Stimulated activated naive CD4-positive, alpha-beta T cell (primary cell): Measurements from ENCODE around the gene PANX2.

Source experiments
- DNase-seq, 6 experiments: peaks; one replicate each; lab custom pipeline; 2025; lab: John Stamatoyannopoulos, UW

Gene PANX2

DNA sequence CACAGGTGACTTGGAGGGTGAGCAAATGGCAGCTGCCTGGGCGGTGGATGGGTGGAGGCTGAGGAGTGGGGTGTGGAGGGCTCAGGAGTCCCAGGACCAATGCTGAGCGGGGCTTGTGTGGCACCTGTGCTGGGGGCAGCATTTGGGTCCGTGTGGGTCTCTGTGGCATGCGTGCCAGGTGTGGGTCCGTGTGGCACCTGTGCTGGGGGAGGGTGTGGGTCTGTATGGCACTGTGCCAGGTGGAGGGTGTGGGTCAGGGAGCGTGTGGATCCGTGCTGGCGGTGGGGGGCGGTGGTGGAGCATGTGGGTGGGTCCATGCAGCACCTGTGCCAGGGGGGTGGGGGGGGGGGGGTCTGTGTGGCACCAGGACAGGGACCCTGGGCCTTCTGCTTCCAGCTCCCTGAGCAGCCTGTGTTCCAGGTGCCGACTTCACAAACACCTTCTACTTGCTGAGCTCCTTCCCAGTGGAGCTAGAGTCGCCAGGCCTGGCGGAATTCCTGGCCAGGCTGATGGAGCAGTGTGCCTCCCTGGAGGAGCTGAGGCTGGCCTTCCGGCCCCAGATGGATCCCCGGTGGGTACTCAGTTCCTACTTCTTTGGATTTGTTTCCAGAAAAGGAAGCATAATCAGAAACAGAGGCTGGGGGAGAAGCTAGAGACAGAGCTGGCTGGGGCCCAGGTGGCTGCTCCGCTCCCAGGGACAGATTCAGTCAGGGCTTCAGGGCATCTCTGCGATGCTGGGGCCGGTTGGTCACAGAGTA lies 44.9 kb downstream of the PANX2 start:
- no peak for DNase-seq

GRCh38 chr22:50216055-50216683 lies 45.6 kb downstream of the PANX2 start:
- no peak for DNase-seq

DNA sequence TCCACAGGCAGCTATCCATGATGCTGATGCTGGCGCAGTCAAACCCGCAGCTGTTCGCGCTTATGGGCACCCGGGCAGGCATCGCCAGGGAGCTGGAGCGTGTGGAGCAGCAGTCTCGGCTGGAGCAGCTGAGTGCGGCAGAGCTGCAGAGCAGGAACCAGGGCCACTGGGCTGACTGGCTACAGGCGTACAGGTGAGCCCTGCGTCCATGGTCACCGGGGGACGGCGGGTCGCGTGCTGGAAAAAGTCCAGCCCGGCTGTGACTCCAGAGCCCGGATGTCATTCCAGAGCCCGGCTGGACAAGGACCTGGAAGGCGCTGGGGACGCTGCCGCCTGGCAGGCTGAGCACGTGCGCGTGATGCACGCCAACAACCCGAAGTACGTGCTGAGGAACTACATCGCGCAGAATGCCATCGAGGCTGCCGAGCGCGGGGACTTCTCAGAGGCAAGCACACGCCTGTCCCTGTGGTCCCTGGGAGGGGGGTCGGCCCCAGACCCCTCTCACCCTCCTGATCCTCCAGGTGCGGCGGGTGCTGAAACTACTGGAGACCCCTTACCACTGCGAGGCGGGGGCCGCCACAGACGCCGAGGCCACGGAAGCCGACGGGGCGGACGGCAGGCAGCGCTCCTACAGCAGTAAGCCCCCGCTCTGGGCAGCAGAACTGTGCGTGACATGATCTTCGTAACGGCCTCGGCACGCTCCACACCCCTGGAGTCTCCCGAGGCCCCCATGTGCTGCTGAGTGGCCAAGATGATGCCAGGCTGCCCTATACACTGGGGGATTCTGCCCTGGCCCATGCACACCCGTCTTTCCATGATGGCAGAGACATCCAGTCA lies 46.4 kb downstream of the PANX2 start:
- DNase-seq = no peak

DNA sequence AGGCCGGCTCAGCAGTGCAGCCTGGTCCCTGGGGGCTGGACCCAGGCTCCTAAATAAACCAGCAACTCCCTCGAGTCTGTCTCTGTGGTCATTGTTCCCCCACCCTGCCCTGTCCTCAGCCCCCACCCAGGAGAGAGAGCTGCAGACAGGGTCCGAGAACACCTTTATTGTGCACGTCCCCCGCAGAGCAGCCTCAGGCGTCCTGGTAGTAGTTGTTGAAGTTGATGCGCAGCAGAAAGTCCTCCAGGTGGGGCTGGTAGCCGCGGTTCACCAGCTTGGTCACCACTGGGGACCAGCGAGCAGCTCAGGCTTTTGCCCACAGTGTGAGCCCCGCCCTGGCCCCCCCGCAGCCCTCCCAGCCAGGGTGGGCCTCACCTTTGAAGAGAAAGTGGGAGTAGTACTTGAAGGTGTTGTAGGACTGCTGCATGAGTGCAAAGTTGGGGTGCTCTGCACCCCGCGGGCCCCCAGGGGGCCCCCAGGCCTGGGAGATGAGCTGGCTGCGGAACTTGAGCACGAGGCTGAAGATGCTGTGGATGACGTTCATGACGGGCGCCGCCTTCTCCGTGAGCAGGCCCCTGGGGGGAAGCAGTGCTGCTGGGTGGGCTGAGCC lies 47.1 kb downstream of the PANX2 start:
- no peak for DNase-seq

GRCh38 chr22:50218153-50218995 lies 47.8 kb downstream of the PANX2 start:
- no peak for DNase-seq

GRCh38 chr22:50218996-50219727 lies 48.6 kb downstream of the PANX2 start:
- no peak for DNase-seq

DNA sequence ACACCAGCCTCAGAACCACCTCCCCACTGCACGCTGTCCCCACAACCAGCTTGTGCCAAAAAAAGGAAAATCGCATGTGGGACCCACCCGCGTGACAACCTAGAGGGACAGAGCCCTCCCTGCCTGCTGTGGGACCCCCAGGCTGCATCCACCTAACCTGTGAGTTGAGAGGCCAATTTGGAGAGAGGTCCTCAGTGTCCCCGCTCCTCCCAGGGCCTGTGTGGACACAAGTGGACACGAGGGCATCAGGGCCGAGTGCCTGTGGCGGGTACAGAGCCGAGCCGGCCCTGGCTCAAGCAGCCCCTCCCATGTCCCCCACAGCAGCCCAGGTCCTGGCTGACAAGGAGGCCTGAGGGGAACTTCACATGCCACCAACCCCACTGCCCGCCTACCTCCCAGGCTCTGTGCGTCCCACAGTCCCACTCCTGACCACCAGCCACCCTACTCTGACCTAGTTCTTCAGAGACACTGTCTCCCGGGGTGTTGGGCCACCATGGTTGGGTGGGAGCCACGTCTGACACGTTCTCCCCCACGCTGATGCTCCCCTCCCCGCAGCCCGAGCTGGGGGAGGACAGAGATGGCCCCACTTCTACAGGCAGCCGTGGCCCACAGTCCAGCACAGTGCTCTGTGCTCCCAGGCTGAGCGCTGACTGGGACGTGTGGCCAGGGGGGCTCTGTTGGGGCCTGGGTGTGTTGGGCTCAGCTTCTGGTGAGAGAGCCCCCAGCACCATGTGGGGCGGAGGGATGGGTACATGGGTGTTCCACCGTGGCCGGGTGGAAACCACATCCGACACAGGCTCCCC lies 49.5 kb downstream of the PANX2 start:
- DNase-seq = no peak

DNA sequence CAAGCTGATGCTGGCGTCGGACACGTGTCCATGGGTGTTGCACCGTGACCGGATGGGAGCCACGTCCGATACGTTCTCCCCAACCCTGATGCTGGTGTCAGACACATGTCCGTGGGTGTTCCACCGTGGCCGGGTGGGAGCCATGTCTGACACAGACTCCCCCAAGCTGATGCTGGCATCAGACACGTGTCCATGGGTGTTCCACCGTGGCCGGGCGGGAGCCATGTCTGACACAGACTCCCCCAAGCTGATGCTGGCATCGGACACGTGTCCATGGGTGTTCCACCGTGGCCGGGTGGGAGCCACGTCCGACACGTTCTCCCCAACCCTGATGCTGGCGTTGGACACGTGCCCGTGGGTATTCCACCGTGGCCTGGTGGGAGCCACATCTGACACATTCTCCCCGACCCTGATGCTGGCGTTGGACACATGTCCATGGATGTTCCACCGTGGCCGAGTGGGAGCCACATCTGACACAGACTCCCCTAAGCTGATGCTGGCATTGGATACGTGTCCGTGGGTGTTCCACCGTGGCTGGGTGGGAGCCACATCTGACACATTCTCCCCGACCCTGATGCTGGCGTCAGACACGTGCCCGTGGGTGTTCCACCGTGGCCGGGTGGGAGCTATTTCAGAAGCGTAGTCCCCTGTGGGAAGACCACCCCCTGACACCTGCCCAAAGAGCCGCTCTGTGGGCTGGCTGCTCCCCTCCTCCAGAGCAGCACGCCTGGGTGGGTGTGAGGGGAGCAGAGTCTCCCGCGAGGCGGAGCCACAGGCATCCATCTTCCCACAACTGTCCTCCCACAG lies 50.3 kb downstream of the PANX2 start:
- DNase-seq = no peak

GRCh38 chr22:50221410-50222300 lies 51.1 kb downstream of the PANX2 start:
- no peak for DNase-seq

DNA sequence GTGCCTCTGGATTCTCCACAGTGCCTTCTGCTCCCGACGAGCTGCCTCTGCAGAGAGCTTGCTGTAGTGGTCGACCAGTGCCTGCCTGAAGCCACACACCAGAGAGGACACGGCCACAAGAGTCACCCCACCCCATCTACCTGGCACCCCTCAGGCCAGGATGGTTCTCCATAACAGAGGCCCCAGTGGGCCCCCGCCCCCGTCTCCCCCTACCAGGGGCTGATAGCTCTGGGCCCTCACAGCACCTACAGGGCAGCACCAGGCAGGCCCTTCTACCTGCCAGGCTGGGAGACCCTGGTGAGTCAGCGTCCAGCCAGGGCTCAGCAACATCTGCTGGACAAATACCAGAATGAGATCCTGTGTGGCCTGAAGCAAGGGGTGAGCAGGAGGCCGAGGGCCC lies 52.0 kb downstream of the PANX2 start:
- no peak for DNase-seq

DNA sequence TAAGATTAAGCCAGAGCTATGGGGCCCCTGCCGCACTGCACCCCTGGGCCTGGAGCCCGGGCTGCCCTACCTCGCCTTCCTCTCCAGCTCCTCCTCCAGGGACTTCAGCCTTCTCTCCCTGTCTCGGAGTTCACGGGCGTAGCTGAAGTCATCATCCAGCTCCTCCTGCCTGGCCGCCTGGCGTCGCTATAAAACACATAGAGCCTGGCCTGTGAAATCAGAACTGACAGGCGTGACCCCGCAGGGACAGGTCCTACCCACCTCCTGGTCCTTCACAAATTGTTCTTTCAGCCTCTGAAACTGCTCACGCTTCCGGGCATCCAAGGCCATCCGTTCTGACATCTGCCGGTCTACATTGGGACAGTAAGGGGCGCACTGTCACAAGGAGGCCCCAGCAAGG lies 53.5 kb downstream of the PANX2 start:
- no peak for DNase-seq

- no peak for DNase-seq
These were observed 54.9 kb downstream of the PANX2 start for GRCh38 chr22:50225200-50225969.

DNA sequence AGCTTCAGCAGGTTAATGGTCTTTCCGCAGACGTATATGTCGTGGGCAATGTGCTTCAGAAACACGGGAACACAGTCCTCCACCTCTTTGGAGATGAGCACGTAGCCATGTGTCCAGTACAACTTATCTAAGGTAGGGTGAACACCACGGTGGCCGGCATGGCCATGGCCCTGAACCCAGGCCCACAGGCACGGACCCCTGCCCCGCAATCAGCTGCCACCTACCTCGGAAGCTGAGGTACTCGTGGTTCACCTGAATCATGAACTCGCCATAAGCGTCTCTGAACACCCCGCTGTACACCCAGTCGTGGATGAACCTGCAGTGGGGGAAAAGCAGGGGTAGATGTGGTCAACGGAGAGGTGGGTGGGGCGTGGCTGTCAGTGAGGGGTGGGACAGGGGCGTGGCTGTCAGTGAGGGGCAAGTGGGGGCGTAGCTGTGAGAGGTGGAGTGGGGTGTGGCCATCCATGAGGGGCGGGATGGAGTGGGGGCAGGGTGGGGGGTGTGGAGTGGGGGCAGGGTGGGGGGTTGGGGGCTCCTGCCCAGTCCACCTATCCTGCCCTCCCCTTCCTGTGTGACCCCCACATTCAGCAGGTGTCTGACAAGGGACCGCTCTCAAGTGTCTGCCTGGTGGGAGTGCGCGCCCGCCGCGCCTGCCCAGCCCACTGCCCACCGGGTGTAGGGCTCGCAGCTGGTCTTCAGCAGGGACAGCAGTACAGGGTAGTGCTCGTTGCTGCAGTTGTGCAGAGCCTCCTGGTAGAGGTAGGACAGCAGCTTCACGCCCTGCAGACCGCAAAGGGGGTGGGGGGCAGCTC lies 55.7 kb downstream of the PANX2 start:
- no peak for DNase-seq

GRCh38 chr22:50226875-50227165 lies 56.3 kb downstream of the PANX2 start:
- DNase-seq = no peak

DNA sequence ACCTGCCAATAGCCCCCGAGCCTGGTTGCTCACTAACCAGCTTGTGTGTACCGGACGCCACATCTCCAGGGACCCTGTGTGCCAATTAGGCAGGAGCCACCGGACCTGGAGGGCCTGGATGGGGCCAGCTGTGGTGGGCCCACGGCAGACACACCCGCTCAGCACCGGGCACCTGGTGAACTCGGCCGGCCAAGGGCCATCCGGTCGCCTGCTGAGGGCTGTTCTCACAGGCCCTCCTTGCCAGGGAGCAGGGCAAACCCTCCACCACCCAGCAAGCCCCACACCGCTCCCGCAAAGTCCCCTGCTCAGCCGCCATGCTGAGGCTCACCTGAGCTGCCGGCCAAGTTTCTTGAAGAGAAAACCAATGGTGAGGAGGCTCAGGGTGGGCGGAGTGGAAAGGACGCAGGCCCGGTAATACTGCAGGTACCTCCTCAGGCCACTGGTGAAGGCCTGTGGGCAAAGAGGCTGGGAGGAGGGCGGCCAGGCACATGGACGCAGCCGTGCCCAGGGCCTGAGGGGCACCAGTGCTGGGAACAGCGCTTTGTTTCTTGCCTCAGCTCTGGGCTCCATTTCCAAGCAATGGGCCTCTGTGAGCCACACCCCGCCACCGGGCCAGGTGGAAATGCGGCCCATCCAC lies 57.2 kb downstream of the PANX2 start:
- no peak for DNase-seq

DNA sequence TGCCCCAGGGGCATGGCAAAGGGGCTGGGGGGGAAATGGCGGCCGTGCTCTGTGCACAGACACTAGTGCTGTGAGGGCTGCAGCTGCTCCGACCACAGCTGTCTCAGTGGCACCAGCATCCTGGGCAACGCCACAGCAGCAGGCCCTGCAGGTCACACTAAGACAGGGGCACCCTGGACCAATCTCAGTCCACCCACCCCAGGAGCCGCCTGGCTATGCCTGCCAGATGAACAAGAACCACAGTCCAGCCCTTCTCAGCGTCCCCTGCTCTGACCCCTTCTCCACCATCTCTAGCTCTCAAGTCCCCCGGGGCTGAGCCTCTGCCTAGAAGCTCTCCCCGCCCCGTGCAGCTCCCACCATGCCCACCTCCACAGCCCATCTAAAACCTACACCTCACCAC lies 57.8 kb downstream of the PANX2 start:
- no peak for DNase-seq
